ENCODE data around the gene MAPRE2.

- no peak for TF ChIP-seq EZH2 (IDR thresholded peaks at IDR 0.05; ENCODE audit: low read length, missing control alignments)
- TF ChIP-seq, protein P1, sequence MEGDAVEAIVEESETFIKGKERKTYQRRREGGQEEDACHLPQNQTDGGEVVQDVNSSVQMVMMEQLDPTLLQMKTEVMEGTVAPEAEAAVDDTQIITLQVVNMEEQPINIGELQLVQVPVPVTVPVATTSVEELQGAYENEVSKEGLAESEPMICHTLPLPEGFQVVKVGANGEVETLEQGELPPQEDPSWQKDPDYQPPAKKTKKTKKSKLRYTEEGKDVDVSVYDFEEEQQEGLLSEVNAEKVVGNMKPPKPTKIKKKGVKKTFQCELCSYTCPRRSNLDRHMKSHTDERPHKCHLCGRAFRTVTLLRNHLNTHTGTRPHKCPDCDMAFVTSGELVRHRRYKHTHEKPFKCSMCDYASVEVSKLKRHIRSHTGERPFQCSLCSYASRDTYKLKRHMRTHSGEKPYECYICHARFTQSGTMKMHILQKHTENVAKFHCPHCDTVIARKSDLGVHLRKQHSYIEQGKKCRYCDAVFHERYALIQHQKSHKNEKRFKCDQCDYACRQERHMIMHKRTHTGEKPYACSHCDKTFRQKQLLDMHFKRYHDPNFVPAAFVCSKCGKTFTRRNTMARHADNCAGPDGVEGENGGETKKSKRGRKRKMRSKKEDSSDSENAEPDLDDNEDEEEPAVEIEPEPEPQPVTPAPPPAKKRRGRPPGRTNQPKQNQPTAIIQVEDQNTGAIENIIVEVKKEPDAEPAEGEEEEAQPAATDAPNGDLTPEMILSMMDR (conservative IDR thresholded peaks at IDR 0.05 in 1 of 2, IDR thresholded peaks at IDR 0.05 in 1 of 2; ENCODE audit: low read depth in 1 of 2, low read length in 2 of 2) = no peak
These were observed 22.9 kb downstream of the MAPRE2 start for GRCh38 chr18:35063875-35064690.
